HL-60 (cell line): ENCODE results near the gene MAFG.

Experiments used
- CTCF ChIP-seq: IDR thresholded peaks from one replicate; pipeline ENCODE4 v1.5.1; 2011; ENCODE audit warnings: low read length, control low read depth, inconsistent platforms; ENCODE audit not compliant: insufficient read depth
- POLR2AphosphoS5 ChIP-seq: IDR thresholded peaks from 2 replicates; pipeline ENCODE4 v1.6.1; 2012; ENCODE audit warnings: low read depth
- SPI1 ChIP-seq: IDR thresholded peaks from 2 replicates; pipeline ENCODE4 v1.6.1; 2012; ENCODE audit warnings: low read depth, mild to moderate bottlenecking, borderline replicate concordance

GRCh38 chr17:81973432-81973831 is 45.9 kb upstream of the MAFG start:
- no peak for TF ChIP-seq CTCF
- TF ChIP-seq SPI1 = no peak
- TF ChIP-seq POLR2AphosphoS5 = no peak
